B cell (primary cell): ENCODE results near the gene CCDC106. TPM values are rescaled to one million over a fixed set of nuclear protein-coding genes. Genes with fewer than 3 reads are reported as not detected.

ENCODE experiments used
- ATAC-seq: fragments of 200-7000 bp; cut with Tn5 transposase; one replicate; pipeline ENCODE4 v1.10.0; 2021; ENCODE audit warnings: low read depth, mild to moderate bottlenecking, moderate number of reproducible peaks, moderate library complexity
- CTCF ChIA-PET: fragments of 350-600 bp; sonication (Branson Sonifier 250); formaldehyde crosslinking; loops from one replicate; lab custom pipeline; 2021; ENCODE audit warnings: antibody characterized with exemption, inconsistent platforms; lab: Charles Lee
- POLR2A ChIA-PET: fragments of 350-600 bp; sonication (Branson Sonifier 250); formaldehyde crosslinking; loops from one replicate; lab custom pipeline; 2021; ENCODE audit warnings: antibody characterized with exemption; lab: Charles Lee
- DNase-seq: peaks from one replicate; pipeline ENCODE4 v3.0.0; 2013
- H2AFZ ChIP-seq: 2 replicates; pipeline ENCODE4 v1.6.1; 2012; ENCODE audit warnings: mild to moderate bottlenecking, low read depth, low read length; ENCODE audit not compliant: insufficient read depth, poor library complexity, severe bottlenecking
- H3K27ac ChIP-seq, 2 donors: 1 replicate in 1 of 2; 2 replicates in 1 of 2; pipeline ENCODE4 v1.5.1; 2012 to 2013; ENCODE audit warnings: low read length in 2 of 2, mild to moderate bottlenecking in 2 of 2, moderate library complexity in 1 of 2
- H3K27me3 ChIP-seq, 4 experiments: fragments of 200-600 bp in 1 of 4; sonication (generic) in 1 of 4; replicated peaks in 1 of 4; 1 replicate in 2 of 4; 2 replicates in 2 of 4; pipeline versions ENCODE4 v1.6.1 to v1.7.0; 2013 to 2016; ENCODE audit warnings: low read length in 3 of 4, mild to moderate bottlenecking in 2 of 4, mixed read lengths in 1 of 4, moderate library complexity in 1 of 4; ENCODE audit not compliant: insufficient read depth in 4 of 4, control insufficient read depth in 3 of 4; ENCODE audit errors: control extremely low read depth in 1 of 4
- H3K36me3 ChIP-seq, 2 experiments: replicated peaks in 1 of 2; 1 replicate in 1 of 2; 2 replicates in 1 of 2; pipeline versions ENCODE4 v1.6.1 to v1.7.1; 2013; ENCODE audit warnings: low read length in 1 of 2; ENCODE audit not compliant: insufficient read depth in 2 of 2, control insufficient read depth in 1 of 2; ENCODE audit errors: control extremely low read depth in 1 of 2, extremely low read depth in 1 of 2
- H3K4me1 ChIP-seq, 2 donors: fragments of 200-600 bp in 1 of 2; sonication (generic) in 1 of 2; 1 replicate in 1 of 2; 2 replicates in 1 of 2; pipeline versions ENCODE4 v1.5.1 to v1.6.1; 2013 to 2017; ENCODE audit warnings: low read length in 2 of 2; ENCODE audit not compliant: control insufficient read depth in 2 of 2, insufficient read depth in 2 of 2
- H3K4me2 ChIP-seq: replicated peaks from 2 replicates; pipeline ENCODE3; 2012; ENCODE audit warnings: mild to moderate bottlenecking, low read depth, low read length; ENCODE audit not compliant: poor library complexity, severe bottlenecking
- H3K4me3 ChIP-seq, 5 experiments: fragments of 200-600 bp in 1 of 5; sonication (generic) in 1 of 5; 1 replicate in 3 of 5; 2 replicates in 2 of 5; pipeline versions ENCODE4 v1.5.1 to v1.7.0; 2011 to 2016; ENCODE audit warnings: low read length in 4 of 5, mild to moderate bottlenecking in 4 of 5, low read depth in 2 of 5, control low read depth in 1 of 5, moderate library complexity in 1 of 5; ENCODE audit not compliant: insufficient read depth in 1 of 5; ENCODE audit errors: control extremely low read depth in 1 of 5, extremely low read depth in 1 of 5
- H3K79me2 ChIP-seq: fragments of 200-600 bp; sonication (generic); one replicate; pipeline ENCODE4 v1.6.0; 2016; ENCODE audit warnings: low read length; ENCODE audit not compliant: control insufficient read depth, insufficient read depth
- H3K9ac ChIP-seq: fragments of 200-600 bp; sonication (generic); 2 replicates; pipeline ENCODE4 v1.6.1; 2017; ENCODE audit warnings: mild to moderate bottlenecking, low read length, moderate library complexity
- H3K9me3 ChIP-seq, 3 donors: one replicate each; pipeline versions ENCODE4 v1.6.1 to v1.7.1; 2013; ENCODE audit warnings: low read length in 2 of 3; ENCODE audit not compliant: control insufficient read depth in 2 of 3, insufficient read depth in 1 of 3; ENCODE audit errors: control extremely low read depth in 1 of 3
- H4K20me1 ChIP-seq: 2 replicates; pipeline ENCODE4 v1.6.0; 2012; ENCODE audit warnings: mild to moderate bottlenecking, low read length; ENCODE audit not compliant: insufficient read depth, control insufficient read depth, poor library complexity, severe bottlenecking
- H3K27ac Mint-ChIP-seq: one replicate; pipeline ENCODE4 v1.8.0; 2021; ENCODE audit warnings: mixed read lengths
- H3K27me3 Mint-ChIP-seq: one replicate; pipeline ENCODE4 v1.8.0; 2021; ENCODE audit warnings: mixed read lengths
- H3K4me1 Mint-ChIP-seq: one replicate; pipeline ENCODE4 v1.8.0; 2021; ENCODE audit warnings: mixed read lengths
- H3K4me3 Mint-ChIP-seq: one replicate; pipeline ENCODE4 v1.8.0; 2021; ENCODE audit warnings: mixed read lengths
- H3K9me3 Mint-ChIP-seq: one replicate; pipeline ENCODE4 v1.8.0; 2022; ENCODE audit warnings: mixed read lengths; ENCODE audit not compliant: insufficient read depth
- CTCF ChIP-seq: fragments of 200-600 bp; IDR thresholded peaks from one replicate; pipeline ENCODE4 v1.8.0; 2022; ENCODE audit warnings: antibody characterized with exemption, mild to moderate bottlenecking
- EZH2 ChIP-seq: IDR thresholded peaks from 2 replicates; pipeline ENCODE4 v1.6.1; 2012; ENCODE audit warnings: borderline replicate concordance, low read depth, mild to moderate bottlenecking, moderate library complexity, low read length; ENCODE audit not compliant: insufficient read depth, poor library complexity, severe bottlenecking
- WGBS: methylation state at CpG from one replicate; pipeline ENCODE4 v1.1.5; 2013; ENCODE audit warnings: missing lambda C conversion rate; ENCODE audit not compliant: insufficient coverage; 5-methylcytosine and 5-hydroxymethylcytosine counted together
- intact Hi-C: fragments of 100-400 bp; cut with micrococcal nuclease; formaldehyde crosslinking; loops from one replicate; pipeline ENCODE4 v1.10.0; 2022
- polyA plus RNA-seq: library from polyadenylated mRNA; depleted of rRNA; stranded (reverse); fragments of >200 nt; gene quantifications from 2 replicates; pipeline ENCODE4 v1.2.3, GENCODE V29; 2012
- total RNA-seq, 2 donors: library from RNA; stranded (reverse); fragments of 120-200 nt in 1 of 2; gene quantifications; 1 replicate in 1 of 2; 2 replicates in 1 of 2; pipeline versions ENCODE4 v1.2.3 to v1.2.4, GENCODE V29; 2013 to 2022

The CCDC106 gene
- total and polyA plus RNA-seq, 2 donors (not counting 1 experiment from before 2014, with no cell fraction given), result 25.2 to 52.1 TPM

GRCh38 chr19:55681131-55682092, 33.4 kb downstream of the CCDC106 start:
- peaks cover 86% of the 10 kb centered on the region for H4K20me1 ChIP-seq
- no peaks in the 10 kb centered on the region for H3K27me3 Mint-ChIP-seq
- intact Hi-C loops, result no loop called here
- ATAC-seq (no peak), DNase-seq (no peak)
- no peak for TF ChIP-seq EZH2
- H2AFZ ChIP-seq, result no peak overlapping the region
- no peak overlapping the region for H3K9ac ChIP-seq
- peaks cover 0 to 2% (median 0%) of the 10 kb centered on the region in 3 donors for H3K9me3 ChIP-seq
- no peak overlapping the region for H3K27ac ChIP-seq
- POLR2A ChIA-PET, result no interaction called here
- CTCF ChIA-PET, result interaction anchor here (0.6 kb wide), 1 partner anchor 214 kb away, joined by 3 read pairs; no protein-coding TSS in a partner anchor
- WGBS, result 93% methylated on average over 7 of the region's 9 CpGs
- H3K4me1 ChIP-seq, result peaks cover 42 to 59% of the 10 kb centered on the region in 2 donors
- H3K27me3 ChIP-seq, result no peaks in the 10 kb centered on the region
- H3K4me2 ChIP-seq, result no peak overlapping the region
- H3K27ac Mint-ChIP-seq, result peak overlapping the region; percentile 26
- no peaks in the 10 kb centered on the region for H3K9me3 Mint-ChIP-seq
- no peak overlapping the region for H3K4me3 ChIP-seq
- H3K4me1 Mint-ChIP-seq, result peaks cover 62% of the 10 kb centered on the region
- H3K36me3 ChIP-seq, result peaks cover 0 to 83% of the 10 kb centered on the region in 2 experiments
- H3K79me2 ChIP-seq, result peaks cover 93% of the 10 kb centered on the region
- H3K4me3 Mint-ChIP-seq, result no peak overlapping the region

GRCh38 chr19:55683449-55684261, 35.6 kb downstream of the CCDC106 start:
- no peak for TF ChIP-seq CTCF
- TF ChIP-seq EZH2, result no peak
- Histone ChIP-seq H3K4me1 (peaks cover 29 to 58% of the 10 kb centered on the region in 2 donors), H3K4me2 (no peak overlapping the region), H4K20me1 (peaks cover 89% of the 10 kb centered on the region), H3K36me3 (peaks cover 0 to 85% of the 10 kb centered on the region in 2 experiments), H3K9ac (no peak overlapping the region), H3K9me3 (peaks cover 0 to 2% (median 0%) of the 10 kb centered on the region in 3 donors), H3K79me2 (peaks cover 94% of the 10 kb centered on the region), H3K27ac (no peak overlapping the region), H3K27me3 (no peaks in the 10 kb centered on the region), H2AFZ (no peak overlapping the region), H3K4me3 (no peak overlapping the region)
- DNase-seq (no peak), ATAC-seq (no peak)
- ChIA-PET POLR2A (no interaction called here), CTCF (no interaction called here)
- no peak overlapping the region for H3K27ac Mint-ChIP-seq
- intact Hi-C loops, result no loop called here
- H3K4me3 Mint-ChIP-seq, result no peak overlapping the region
- H3K27me3 Mint-ChIP-seq, result no peaks in the 10 kb centered on the region
- peaks cover 55% of the 10 kb centered on the region for H3K4me1 Mint-ChIP-seq
- no peaks in the 10 kb centered on the region for H3K9me3 Mint-ChIP-seq
- WGBS, result 96% methylated on average over 15 of the region's 22 CpGs
